ENCODE measurements around the gene OXER1.
"Not testable (repeated sequence)": the region's sequence is repeated elsewhere in the genome, so short reads cannot be mapped to it uniquely, and the experiment has no call there.

Gene OXER1

GRCh38 chr2:42747422-42747821 is 16.5 kb downstream of the OXER1 start:
- DNase-seq: no peak

- no peak for DNase-seq
Observed at GRCh38 chr2:42744545-42745082, 19.3 kb downstream of the OXER1 start.

GRCh38 chr2:42743659-42743990 is 20.3 kb downstream of the OXER1 start:
- DNase-seq: no peak

- DNase-seq: no peak
Observed at GRCh38 chr2:42742740-42743658, 20.9 kb downstream of the OXER1 start.

GRCh38 chr2:42741140-42741539 is 22.8 kb downstream of the OXER1 start:
- no peak for DNase-seq

GRCh38 chr2:42736598-42737322 is 27.2 kb downstream of the OXER1 start:
- DNase-seq: no peak

- no peak for DNase-seq
Observed at GRCh38 chr2:42733852-42734251, 30.1 kb downstream of the OXER1 start.

GRCh38 chr2:42731316-42731715 is 32.6 kb downstream of the OXER1 start:
- not testable (repeated sequence) for DNase-seq

- no peak for DNase-seq
Observed at GRCh38 chr2:42726680-42727079, 37.3 kb downstream of the OXER1 start.

- no peak for DNase-seq
Observed at GRCh38 chr2:42725657-42726056, 38.3 kb downstream of the OXER1 start.

GRCh38 chr2:42724886-42725285 is 39.0 kb downstream of the OXER1 start:
- no peak for DNase-seq

- DNase-seq: no peak
Observed at GRCh38 chr2:42723465-42723864, 40.5 kb downstream of the OXER1 start.

- DNase-seq: no peak
Observed at GRCh38 chr2:42722320-42723190, 41.4 kb downstream of the OXER1 start.

- DNase-seq: no peak
Observed at GRCh38 chr2:42721898-42722297, 42.0 kb downstream of the OXER1 start.

GRCh38 chr2:42714686-42715085 is 49.2 kb downstream of the OXER1 start:
- DNase-seq: no peak

- DNase-seq: no peak
Observed at GRCh38 chr2:42713920-42714319, 50.0 kb downstream of the OXER1 start.

GRCh38 chr2:42712934-42713333 is 51.0 kb downstream of the OXER1 start:
- no peak for DNase-seq

Data from GOT3 (cell line).